Upper lobe of left lung (tissue), 4 donors: ENCODE data around the gene PRR14.

Experiments
- EP300 ChIP-seq, 4 donors: sonication (generic); formaldehyde crosslinking; IDR thresholded peaks; one replicate each; pipeline ENCODE4 v1.5.1; 2017; ENCODE audit warnings: antibody characterized with exemption in 4 of 4, control low read depth in 2 of 4
- POLR2AphosphoS5 ChIP-seq, 2 donors: sonication (generic); formaldehyde crosslinking; IDR thresholded peaks; one replicate each; pipeline ENCODE4 v1.5.1; 2017; ENCODE audit warnings: antibody characterized with exemption in 2 of 2
- TF ChIP-seq, protein P1 (sequence below), 6 experiments: fragments of 450-650 bp in 4 of 6; fragments of 200-600 bp in 2 of 6; sonication (generic) in 2 of 6; IDR thresholded peaks; one replicate each; pipeline ENCODE4 v1.5.1; 2016 to 2019; ENCODE audit warnings: antibody characterized with exemption in 6 of 6

DNA sequence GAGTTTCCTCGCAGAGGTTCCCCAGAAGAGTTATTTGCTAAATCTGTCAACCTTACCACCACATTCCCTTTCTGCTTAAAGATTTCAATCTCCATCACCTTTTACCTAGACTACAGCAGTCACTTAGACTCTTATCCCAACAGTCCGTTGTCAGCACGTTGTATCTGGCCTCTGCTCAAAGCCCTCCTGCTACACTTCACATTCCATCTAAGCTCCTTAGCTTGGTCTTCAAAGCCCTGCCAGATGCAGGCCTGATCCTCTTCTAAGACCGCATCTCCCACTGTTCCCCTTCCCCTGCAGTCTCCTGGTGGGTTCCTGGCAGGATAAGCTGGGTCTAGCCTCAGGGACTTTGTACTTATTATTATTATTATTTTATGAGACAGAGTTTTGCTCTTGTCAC, 37.9 kb downstream of the PRR14 start:
- TF ChIP-seq, protein P1, sequence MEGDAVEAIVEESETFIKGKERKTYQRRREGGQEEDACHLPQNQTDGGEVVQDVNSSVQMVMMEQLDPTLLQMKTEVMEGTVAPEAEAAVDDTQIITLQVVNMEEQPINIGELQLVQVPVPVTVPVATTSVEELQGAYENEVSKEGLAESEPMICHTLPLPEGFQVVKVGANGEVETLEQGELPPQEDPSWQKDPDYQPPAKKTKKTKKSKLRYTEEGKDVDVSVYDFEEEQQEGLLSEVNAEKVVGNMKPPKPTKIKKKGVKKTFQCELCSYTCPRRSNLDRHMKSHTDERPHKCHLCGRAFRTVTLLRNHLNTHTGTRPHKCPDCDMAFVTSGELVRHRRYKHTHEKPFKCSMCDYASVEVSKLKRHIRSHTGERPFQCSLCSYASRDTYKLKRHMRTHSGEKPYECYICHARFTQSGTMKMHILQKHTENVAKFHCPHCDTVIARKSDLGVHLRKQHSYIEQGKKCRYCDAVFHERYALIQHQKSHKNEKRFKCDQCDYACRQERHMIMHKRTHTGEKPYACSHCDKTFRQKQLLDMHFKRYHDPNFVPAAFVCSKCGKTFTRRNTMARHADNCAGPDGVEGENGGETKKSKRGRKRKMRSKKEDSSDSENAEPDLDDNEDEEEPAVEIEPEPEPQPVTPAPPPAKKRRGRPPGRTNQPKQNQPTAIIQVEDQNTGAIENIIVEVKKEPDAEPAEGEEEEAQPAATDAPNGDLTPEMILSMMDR (IDR thresholded peaks at IDR 0.05) = no peak
- TF ChIP-seq POLR2AphosphoS5 (IDR thresholded peaks at IDR 0.05) = no peak
- no peak for TF ChIP-seq EP300 (IDR thresholded peaks at IDR 0.05)
